Keratinocyte (primary cell): ENCODE results near the gene LRRC7. TPM values are rescaled to one million over a fixed set of nuclear protein-coding genes. Genes with fewer than 3 reads are reported as not detected.
A peak's percentile ranks its signal among the peaks of the same experiment; 100 is the strongest.

Experiments used
- DNase-seq: peaks from one replicate; pipeline ENCODE4 v3.0.0-alpha.2; 2011; ENCODE audit warnings: low read depth, missing footprints, low spot score
- FAIRE-seq: peaks from 2 replicates; lab custom pipeline; 2011; peaks lifted over from hg19 to GRCh38; lab: Jason Lieb, UNC
- H2AFZ ChIP-seq: 2 replicates; pipeline ENCODE4 v1.6.0; 2012; ENCODE audit warnings: low read length, control low read depth, inconsistent platforms; ENCODE audit not compliant: control insufficient read depth
- H3K27ac ChIP-seq: 2 replicates; pipeline ENCODE4 v1.5.1; 2011; ENCODE audit warnings: low read length; ENCODE audit not compliant: control insufficient read depth, insufficient read depth
- H3K27me3 ChIP-seq: 3 replicates; pipeline ENCODE4 v1.6.0; 2011; ENCODE audit warnings: low read length; ENCODE audit not compliant: control insufficient read depth, insufficient read depth; ENCODE audit errors: extremely low read depth
- H3K36me3 ChIP-seq, 2 experiments: 2 replicates in 1 of 2; 3 replicates in 1 of 2; pipeline ENCODE4 v1.5.1; 2011; ENCODE audit warnings: low read length in 2 of 2, mild to moderate bottlenecking in 1 of 2; ENCODE audit not compliant: control insufficient read depth in 2 of 2, insufficient read depth in 2 of 2; ENCODE audit errors: extremely low read depth in 1 of 2
- H3K4me1 ChIP-seq: 3 replicates; pipeline ENCODE4 v1.5.1; 2011; ENCODE audit warnings: low read length; ENCODE audit not compliant: control insufficient read depth, insufficient read depth; ENCODE audit errors: extremely low read depth
- H3K4me2 ChIP-seq: 3 replicates; pipeline ENCODE4 v1.6.0; 2011; ENCODE audit warnings: low read depth, low read length; ENCODE audit not compliant: control insufficient read depth, insufficient read depth; ENCODE audit errors: extremely low read depth
- H3K4me3 ChIP-seq, 3 experiments: fragments of 200-600 bp in 1 of 3; sonication (generic) in 1 of 3; 2 replicates in 2 of 3; 3 replicates in 1 of 3; pipeline ENCODE4 v1.5.1; 2011 to 2016; ENCODE audit warnings: low read length in 3 of 3, mild to moderate bottlenecking in 3 of 3, control low read depth in 2 of 3, inconsistent platforms in 1 of 3, low read depth in 1 of 3, mixed read lengths in 1 of 3, mixed run types in 1 of 3, moderate library complexity in 1 of 3; ENCODE audit not compliant: control insufficient read depth in 2 of 3, insufficient read depth in 2 of 3; ENCODE audit errors: extremely low read depth in 1 of 3
- H3K79me2 ChIP-seq: 2 replicates; pipeline ENCODE4 v1.6.0; 2012; ENCODE audit warnings: low read length; ENCODE audit not compliant: control insufficient read depth, insufficient read depth
- H3K9ac ChIP-seq: 3 replicates; pipeline ENCODE4 v1.6.0; 2011; ENCODE audit warnings: low read length; ENCODE audit not compliant: control insufficient read depth, insufficient read depth; ENCODE audit errors: extremely low read depth
- H3K9me1 ChIP-seq: 3 replicates; pipeline ENCODE4 v1.6.0; 2011; ENCODE audit warnings: low read length; ENCODE audit not compliant: control insufficient read depth, insufficient read depth; ENCODE audit errors: extremely low read depth
- H3K9me3 ChIP-seq: 2 replicates; pipeline ENCODE4 v1.5.1; 2012; ENCODE audit warnings: low read depth, low read length; ENCODE audit not compliant: control insufficient read depth
- H4K20me1 ChIP-seq: 3 replicates; pipeline ENCODE4 v1.6.0; 2011; ENCODE audit warnings: low read length; ENCODE audit not compliant: control insufficient read depth, insufficient read depth; ENCODE audit errors: extremely low read depth
- EZH2 ChIP-seq: IDR thresholded peaks from one replicate; pipeline ENCODE4 v1.6.1; 2012; ENCODE audit warnings: inconsistent platforms, mild to moderate bottlenecking, low read length, moderate library complexity
- dilution Hi-C: fragments of 300-500 bp; cut with MboI; formaldehyde crosslinking; loops from one replicate; pipeline ENCODE4 v1.7.0; 2020; ENCODE audit warnings: low sequenced_read_pairs; ENCODE audit not compliant: extremely low pct_ligation_motif_present
- polyA plus RNA-seq, 5 experiments: library from polyadenylated mRNA; depleted of rRNA in 3 of 5; stranded (reverse) in 3 of 5; stranded (forward) in 1 of 5; unstranded in 1 of 5; fragments of >200 nt; gene quantifications; 1 replicate in 1 of 5; 2 replicates in 3 of 5; 3 replicates in 1 of 5; pipeline versions ENCODE4 v1.2.1 to v1.2.3, GENCODE V29; 2011 to 2012; ENCODE audit warnings: missing spikeins in 2 of 5, low read depth in 1 of 5, low replicate concordance in 1 of 5
- TF ChIP-seq, protein P1 (sequence below), 3 experiments: IDR thresholded peaks in 1 of 3; conservative IDR thresholded peaks in 1 of 3; optimal IDR thresholded peaks in 1 of 3; 2 replicates in 2 of 3; 3 replicates in 1 of 3; pipeline versions ENCODE3 to v1.5.1; 2011; ENCODE audit warnings: low read length in 3 of 3, mild to moderate bottlenecking in 3 of 3, moderate library complexity in 2 of 3, control low read depth in 1 of 3, inconsistent platforms in 1 of 3; ENCODE audit not compliant: insufficient read depth in 2 of 3; ENCODE audit errors: extremely low read depth in 1 of 3

Gene LRRC7
- polyA plus RNA-seq, 1 donor (not counting 4 experiments of a cell fraction or from before 2014, with no cell fraction given): 0.28 TPM

GRCh38 chr1:69595486-69595885 lies 27.8 kb downstream of the LRRC7 start:
- Histone ChIP-seq H3K36me3 (no peaks in the 10 kb centered on the region), H3K4me1 (no peaks in the 10 kb centered on the region), H3K27me3 (no peaks in the 10 kb centered on the region), H3K4me2 (no peak overlapping the region), H3K79me2 (no peaks in the 10 kb centered on the region), H3K9me3 (no peaks in the 10 kb centered on the region), H3K4me3 (no peak overlapping the region), H2AFZ (no peak overlapping the region), H3K27ac (no peak overlapping the region), H4K20me1 (no peaks in the 10 kb centered on the region), H3K9me1 (no peaks in the 10 kb centered on the region), H3K9ac (no peak overlapping the region)
- dilution Hi-C loops: no loop called here
- FAIRE-seq (no peak), DNase-seq (no peak)
- TF ChIP-seq, protein P1, sequence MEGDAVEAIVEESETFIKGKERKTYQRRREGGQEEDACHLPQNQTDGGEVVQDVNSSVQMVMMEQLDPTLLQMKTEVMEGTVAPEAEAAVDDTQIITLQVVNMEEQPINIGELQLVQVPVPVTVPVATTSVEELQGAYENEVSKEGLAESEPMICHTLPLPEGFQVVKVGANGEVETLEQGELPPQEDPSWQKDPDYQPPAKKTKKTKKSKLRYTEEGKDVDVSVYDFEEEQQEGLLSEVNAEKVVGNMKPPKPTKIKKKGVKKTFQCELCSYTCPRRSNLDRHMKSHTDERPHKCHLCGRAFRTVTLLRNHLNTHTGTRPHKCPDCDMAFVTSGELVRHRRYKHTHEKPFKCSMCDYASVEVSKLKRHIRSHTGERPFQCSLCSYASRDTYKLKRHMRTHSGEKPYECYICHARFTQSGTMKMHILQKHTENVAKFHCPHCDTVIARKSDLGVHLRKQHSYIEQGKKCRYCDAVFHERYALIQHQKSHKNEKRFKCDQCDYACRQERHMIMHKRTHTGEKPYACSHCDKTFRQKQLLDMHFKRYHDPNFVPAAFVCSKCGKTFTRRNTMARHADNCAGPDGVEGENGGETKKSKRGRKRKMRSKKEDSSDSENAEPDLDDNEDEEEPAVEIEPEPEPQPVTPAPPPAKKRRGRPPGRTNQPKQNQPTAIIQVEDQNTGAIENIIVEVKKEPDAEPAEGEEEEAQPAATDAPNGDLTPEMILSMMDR (optimal IDR thresholded peaks at IDR 0.05 in 1 of 3, IDR thresholded peaks at IDR 0.05 in 1 of 3, conservative IDR thresholded peaks at IDR 0.05 in 1 of 3; ENCODE audit: extremely low read depth in 1 of 3, insufficient read depth in 2 of 3, low read length in 3 of 3): no peak
- no peak for TF ChIP-seq EZH2

- no peaks in the 10 kb centered on the region for H3K27me3 ChIP-seq
- H3K27ac ChIP-seq: no peak overlapping the region
- no peaks in the 10 kb centered on the region for H3K36me3 ChIP-seq
- no peaks in the 10 kb centered on the region for H3K79me2 ChIP-seq
- no peak overlapping the region for H3K4me3 ChIP-seq
- H4K20me1 ChIP-seq: no peaks in the 10 kb centered on the region
- no peaks in the 10 kb centered on the region for H3K9me1 ChIP-seq
- DNase-seq: peak; percentile 9
- H2AFZ ChIP-seq: peak overlapping the region; percentile 58
- H3K4me1 ChIP-seq: peaks cover 14% of the 10 kb centered on the region
- no peak overlapping the region for H3K9ac ChIP-seq
- dilution Hi-C loops: no loop called here
- no peak for TF ChIP-seq EZH2
- TF ChIP-seq, protein P1 (optimal IDR thresholded peaks at IDR 0.05 in 1 of 3, IDR thresholded peaks at IDR 0.05 in 1 of 3, conservative IDR thresholded peaks at IDR 0.05 in 1 of 3; ENCODE audit: extremely low read depth in 1 of 3, insufficient read depth in 2 of 3, low read length in 3 of 3): no peak
- no peak for FAIRE-seq
- H3K9me3 ChIP-seq: no peaks in the 10 kb centered on the region
- peak overlapping the region; percentile 35 for H3K4me2 ChIP-seq
These were observed 43.6 kb downstream of the LRRC7 start for GRCh38 chr1:69611316-69611715.
